NT2/D1 (cell line): ENCODE measurements around the gene MTHFD2L.

Experiments
- SUZ12 ChIP-seq: IDR thresholded peaks from 2 replicates; pipeline ENCODE4 v1.6.1; 2011; ENCODE audit not compliant: insufficient read length, insufficient read depth; ENCODE audit errors: extremely low read depth
- ZNF274 ChIP-seq: IDR thresholded peaks from 2 replicates; pipeline ENCODE4 v1.6.1; 2011; ENCODE audit warnings: mild to moderate bottlenecking, low read depth, low read length

- TF ChIP-seq SUZ12 (no peak), ZNF274 (no peak)
Measured at GRCh38 chr4:74297539-74297938, 139.6 kb downstream of the MTHFD2L start.
